ENCODE data around the gene STH.
"Not testable (repeated sequence)": the region's sequence is repeated elsewhere in the genome, so short reads cannot be mapped to it uniquely, and the experiment has no call there.

Gene STH

DNA sequence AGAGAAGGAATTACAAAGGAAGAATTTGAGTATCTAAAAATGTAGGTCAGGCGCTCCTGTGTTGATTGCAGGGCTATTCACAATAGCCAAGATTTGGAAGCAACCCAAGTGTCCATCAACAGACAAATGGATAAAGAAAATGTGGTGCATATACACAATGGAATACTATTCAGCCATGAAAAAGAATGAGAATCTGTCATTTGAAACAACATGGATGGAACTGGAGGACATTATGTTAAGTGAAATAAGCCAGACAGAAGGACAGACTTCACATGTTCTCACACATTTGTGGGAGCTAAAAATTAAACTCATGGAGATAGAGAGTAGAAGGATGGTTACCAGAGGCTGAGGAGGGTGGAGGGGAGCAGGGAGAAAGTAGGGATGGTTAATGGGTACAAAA lies 7.0 kb downstream of the STH start:
- not testable (repeated sequence) for ATAC-seq

GRCh38 chr17:46007461-46007965 lies 8.5 kb downstream of the STH start:
- DNase-seq (no peak), ATAC-seq (no peak)

More for the DNA sequence above, 7.0 kb downstream of the STH start:
- DNase-seq = not testable (repeated sequence)

- no peak for DNase-seq
- no peak for ATAC-seq
These were observed 9.5 kb downstream of the STH start for GRCh38 chr17:46008591-46008990.

- DNase-seq = no peak
- no peak for ATAC-seq
These were observed 10.9 kb downstream of the STH start for GRCh38 chr17:46009681-46010596.

DNA sequence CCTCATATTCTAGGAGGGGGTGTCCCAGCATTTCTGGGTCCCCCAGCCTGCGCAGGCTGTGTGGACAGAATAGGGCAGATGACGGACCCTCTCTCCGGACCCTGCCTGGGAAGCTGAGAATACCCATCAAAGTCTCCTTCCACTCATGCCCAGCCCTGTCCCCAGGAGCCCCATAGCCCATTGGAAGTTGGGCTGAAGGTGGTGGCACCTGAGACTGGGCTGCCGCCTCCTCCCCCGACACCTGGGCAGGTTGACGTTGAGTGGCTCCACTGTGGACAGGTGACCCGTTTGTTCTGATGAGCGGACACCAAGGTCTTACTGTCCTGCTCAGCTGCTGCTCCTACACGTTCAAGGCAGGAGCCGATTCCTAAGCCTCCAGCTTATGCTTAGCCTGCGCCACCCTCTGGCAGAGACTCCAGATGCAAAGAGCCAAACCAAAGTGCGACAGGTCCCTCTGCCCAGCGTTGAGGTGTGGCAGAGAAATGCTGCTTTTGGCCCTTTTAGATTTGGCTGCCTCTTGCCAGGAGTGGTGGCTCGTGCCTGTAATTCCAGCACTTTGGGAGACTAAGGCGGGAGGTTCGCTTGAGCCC lies 11.6 kb downstream of the STH start:
- DNase-seq (no peak), ATAC-seq (no peak)

DNA sequence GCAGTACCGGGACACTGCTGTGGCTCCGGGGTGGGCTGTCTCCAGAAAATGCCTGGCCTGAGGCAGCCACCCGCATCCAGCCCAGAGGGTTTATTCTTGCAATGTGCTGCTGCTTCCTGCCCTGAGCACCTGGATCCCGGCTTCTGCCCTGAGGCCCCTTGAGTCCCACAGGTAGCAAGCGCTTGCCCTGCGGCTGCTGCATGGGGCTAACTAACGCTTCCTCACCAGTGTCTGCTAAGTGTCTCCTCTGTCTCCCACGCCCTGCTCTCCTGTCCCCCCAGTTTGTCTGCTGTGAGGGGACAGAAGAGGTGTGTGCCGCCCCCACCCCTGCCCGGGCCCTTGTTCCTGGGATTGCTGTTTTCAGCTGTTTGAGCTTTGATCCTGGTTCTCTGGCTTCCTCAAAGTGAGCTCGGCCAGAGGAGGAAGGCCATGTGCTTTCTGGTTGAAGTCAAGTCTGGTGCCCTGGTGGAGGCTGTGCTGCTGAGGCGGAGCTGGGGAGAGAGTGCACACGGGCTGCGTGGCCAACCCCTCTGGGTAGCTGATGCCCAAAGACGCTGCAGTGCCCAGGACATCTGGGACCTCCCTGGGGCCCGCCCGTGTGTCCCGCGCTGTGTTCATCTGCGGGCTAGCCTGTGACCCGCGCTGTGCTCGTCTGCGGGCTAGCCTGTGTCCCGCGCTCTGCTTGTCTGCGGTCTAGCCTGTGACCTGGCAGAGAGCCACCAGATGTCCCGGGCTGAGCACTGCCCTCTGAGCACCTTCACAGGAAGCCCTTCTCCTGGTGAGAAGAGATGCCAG lies 12.9 kb downstream of the STH start:
- DNase-seq (no peak), ATAC-seq (no peak)

DNA sequence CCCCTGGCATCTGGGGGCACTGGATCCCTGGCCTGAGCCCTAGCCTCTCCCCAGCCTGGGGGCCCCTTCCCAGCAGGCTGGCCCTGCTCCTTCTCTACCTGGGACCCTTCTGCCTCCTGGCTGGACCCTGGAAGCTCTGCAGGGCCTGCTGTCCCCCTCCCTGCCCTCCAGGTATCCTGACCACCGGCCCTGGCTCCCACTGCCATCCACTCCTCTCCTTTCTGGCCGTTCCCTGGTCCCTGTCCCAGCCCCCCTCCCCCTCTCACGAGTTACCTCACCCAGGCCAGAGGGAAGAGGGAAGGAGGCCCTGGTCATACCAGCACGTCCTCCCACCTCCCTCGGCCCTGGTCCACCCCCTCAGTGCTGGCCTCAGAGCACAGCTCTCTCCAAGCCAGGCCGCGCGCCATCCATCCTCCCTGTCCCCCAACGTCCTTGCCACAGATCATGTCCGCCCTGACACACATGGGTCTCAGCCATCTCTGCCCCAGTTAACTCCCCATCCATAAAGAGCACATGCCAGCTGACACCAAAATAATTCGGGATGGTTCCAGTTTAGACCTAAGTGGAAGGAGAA lies 13.5 kb downstream of the STH start:
- ATAC-seq = no peak
- no peak for DNase-seq

- no peak for ATAC-seq
These were observed 14.1 kb downstream of the STH start for GRCh38 chr17:46013127-46013501.

DNA sequence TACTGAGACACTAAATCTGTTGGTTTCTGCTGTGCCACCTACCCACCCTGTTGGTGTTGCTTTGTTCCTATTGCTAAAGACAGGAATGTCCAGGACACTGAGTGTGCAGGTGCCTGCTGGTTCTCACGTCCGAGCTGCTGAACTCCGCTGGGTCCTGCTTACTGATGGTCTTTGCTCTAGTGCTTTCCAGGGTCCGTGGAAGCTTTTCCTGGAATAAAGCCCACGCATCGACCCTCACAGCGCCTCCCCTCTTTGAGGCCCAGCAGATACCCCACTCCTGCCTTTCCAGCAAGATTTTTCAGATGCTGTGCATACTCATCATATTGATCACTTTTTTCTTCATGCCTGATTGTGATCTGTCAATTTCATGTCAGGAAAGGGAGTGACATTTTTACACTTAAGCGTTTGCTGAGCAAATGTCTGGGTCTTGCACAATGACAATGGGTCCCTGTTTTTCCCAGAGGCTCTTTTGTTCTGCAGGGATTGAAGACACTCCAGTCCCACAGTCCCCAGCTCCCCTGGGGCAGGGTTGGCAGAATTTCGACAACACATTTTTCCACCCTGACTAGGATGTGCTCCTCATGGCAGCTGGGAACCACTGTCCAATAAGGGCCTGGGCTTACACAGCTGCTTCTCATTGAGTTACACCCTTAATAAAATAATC lies 14.6 kb downstream of the STH start:
- ATAC-seq (no peak), DNase-seq (no peak)

More at GRCh38 chr17:46013127-46013501, 14.1 kb downstream of the STH start:
- DNase-seq = no peak

DNA sequence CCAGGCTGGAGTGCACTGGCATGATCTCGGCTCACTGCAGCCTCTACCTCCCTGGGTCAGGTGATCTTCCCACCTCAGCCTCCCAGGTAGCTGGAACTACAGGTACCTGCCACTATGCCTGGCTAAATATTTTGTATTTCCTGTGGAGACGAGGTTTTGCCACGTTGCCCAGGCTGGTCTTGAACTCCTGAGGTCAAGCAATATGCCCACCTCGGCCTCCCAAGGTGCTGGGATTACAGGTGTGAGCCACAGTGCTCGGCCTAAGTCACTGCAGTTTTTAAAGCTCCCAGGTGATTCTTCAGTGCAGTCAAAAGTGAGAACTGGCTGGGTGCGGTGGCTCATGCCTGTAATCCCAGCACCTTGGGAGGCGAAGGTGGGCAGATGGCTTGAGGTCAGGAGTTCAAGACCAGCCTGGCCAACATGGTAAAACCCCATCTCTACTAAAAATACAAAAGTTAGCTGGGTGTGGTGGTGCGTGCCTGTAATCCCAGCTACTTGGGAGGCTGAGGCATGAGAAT lies 20.4 kb downstream of the STH start:
- ATAC-seq, DNase-seq: not testable (repeated sequence)

GRCh38 chr17:46020023-46020761 lies 21.1 kb downstream of the STH start:
- DNase-seq (peak; percentile 56), ATAC-seq (peak; percentile 86)

GRCh38 chr17:46020998-46021397 lies 21.9 kb downstream of the STH start:
- ATAC-seq = peak; percentile 24
- DNase-seq = no peak

DNA sequence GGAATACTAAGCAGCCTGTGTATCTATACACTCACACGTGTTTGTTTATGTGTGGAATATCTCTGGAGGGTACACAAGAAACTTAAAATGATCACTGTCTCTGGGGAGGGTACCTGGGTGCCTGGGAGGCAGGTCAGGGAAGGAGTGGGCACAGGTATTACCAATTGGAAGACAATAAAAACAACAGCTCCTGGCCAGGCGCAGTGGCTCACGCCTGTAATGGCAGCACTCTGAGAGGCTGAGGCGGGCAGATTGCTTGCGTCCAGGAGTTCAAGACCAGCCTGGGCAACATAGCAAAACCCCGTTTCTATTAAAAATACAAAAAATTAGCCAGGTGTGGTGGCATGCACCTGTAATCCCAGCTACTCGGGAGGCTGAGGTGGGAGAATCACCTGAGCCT lies 24.3 kb downstream of the STH start:
- ATAC-seq, DNase-seq: not testable (repeated sequence)

DNA sequence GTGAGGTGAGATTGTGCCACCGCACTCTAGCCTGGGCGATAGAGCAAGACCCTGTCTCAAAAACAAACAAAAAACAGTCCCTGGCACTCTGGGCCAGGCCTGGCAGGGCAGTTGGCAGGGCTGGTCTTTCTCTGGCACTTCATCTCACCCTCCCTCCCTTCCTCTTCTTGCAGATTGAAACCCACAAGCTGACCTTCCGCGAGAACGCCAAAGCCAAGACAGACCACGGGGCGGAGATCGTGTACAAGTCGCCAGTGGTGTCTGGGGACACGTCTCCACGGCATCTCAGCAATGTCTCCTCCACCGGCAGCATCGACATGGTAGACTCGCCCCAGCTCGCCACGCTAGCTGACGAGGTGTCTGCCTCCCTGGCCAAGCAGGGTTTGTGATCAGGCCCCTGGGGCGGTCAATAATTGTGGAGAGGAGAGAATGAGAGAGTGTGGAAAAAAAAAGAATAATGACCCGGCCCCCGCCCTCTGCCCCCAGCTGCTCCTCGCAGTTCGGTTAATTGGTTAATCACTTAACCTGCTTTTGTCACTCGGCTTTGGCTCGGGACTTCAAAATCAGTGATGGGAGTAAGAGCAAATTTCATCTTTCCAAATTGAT lies 24.8 kb downstream of the STH start:
- no peak for ATAC-seq
- DNase-seq = no peak

GRCh38 chr17:46024590-46024989 lies 25.5 kb downstream of the STH start:
- no peak for ATAC-seq

DNA sequence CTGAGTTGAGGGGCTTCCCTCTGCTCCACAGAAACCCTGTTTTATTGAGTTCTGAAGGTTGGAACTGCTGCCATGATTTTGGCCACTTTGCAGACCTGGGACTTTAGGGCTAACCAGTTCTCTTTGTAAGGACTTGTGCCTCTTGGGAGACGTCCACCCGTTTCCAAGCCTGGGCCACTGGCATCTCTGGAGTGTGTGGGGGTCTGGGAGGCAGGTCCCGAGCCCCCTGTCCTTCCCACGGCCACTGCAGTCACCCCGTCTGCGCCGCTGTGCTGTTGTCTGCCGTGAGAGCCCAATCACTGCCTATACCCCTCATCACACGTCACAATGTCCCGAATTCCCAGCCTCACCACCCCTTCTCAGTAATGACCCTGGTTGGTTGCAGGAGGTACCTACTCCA lies 26.0 kb downstream of the STH start:
- DNase-seq (no peak), ATAC-seq (no peak)

More at GRCh38 chr17:46024590-46024989, 25.5 kb downstream of the STH start:
- DNase-seq = no peak

GRCh38 chr17:46025510-46026165 lies 26.6 kb downstream of the STH start:
- ATAC-seq (no peak), DNase-seq (no peak)

DNA sequence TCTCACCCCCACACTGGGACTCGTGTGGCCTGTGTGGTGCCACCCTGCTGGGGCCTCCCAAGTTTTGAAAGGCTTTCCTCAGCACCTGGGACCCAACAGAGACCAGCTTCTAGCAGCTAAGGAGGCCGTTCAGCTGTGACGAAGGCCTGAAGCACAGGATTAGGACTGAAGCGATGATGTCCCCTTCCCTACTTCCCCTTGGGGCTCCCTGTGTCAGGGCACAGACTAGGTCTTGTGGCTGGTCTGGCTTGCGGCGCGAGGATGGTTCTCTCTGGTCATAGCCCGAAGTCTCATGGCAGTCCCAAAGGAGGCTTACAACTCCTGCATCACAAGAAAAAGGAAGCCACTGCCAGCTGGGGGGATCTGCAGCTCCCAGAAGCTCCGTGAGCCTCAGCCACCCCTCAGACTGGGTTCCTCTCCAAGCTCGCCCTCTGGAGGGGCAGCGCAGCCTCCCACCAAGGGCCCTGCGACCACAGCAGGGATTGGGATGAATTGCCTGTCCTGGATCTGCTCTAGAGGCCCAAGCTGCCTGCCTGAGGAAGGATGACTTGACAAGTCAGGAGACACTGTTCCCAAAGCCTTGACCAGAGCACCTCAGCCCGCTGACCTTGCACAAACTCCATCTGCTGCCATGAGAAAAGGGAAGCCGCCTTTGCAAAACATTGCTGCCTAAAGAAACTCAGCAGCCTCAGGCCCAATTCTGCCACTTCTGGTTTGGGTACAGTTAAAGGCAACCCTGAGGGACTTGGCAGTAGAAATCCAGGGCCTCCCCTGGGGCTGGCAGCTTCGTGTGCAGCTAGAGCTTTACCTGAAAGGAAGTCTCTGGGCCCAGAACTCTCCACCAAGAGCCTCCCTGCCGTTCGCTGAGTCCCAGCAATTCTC lies 27.4 kb downstream of the STH start:
- no peak for ATAC-seq
- no peak for DNase-seq

Data from stimulated activated naive CD8-positive, alpha-beta T cell treated with anti-CD3 and anti-CD28 coated beads, Interleukin-15, Interleukin-2, amounts not matched to agents 100 U/mL and 50 U/mL, for 24 hours (primary cell).